DOHH2 (cell line): ENCODE results near the gene TMEM214.

ENCODE experiments used
- H3F3A ChIP-seq: fragments of 200-600 bp; sonication (generic), shearing (Covaris generic); 2 replicates; pipeline ENCODE4 v1.6.0; 2016; ENCODE audit warnings: antibody characterized with exemption, mild to moderate bottlenecking; ENCODE audit not compliant: control insufficient read depth, insufficient read depth
- H3K27ac ChIP-seq: fragments of 200-600 bp; sonication (generic); 2 replicates; pipeline ENCODE4 v1.5.1; 2014; ENCODE audit warnings: low read depth, mild to moderate bottlenecking, low read length, moderate library complexity
- H3K27me3 ChIP-seq: fragments of 200-600 bp; sonication (generic); 2 replicates; pipeline ENCODE4 v1.6.1; 2014; ENCODE audit warnings: mild to moderate bottlenecking, low read length, mixed read lengths; ENCODE audit not compliant: control insufficient read depth
- H3K36me3 ChIP-seq: fragments of 200-600 bp; sonication (generic); 2 replicates; pipeline ENCODE4 v1.6.1; 2014; ENCODE audit warnings: mild to moderate bottlenecking, low read length, moderate library complexity, mixed read lengths; ENCODE audit not compliant: control insufficient read depth
- H3K4me1 ChIP-seq: fragments of 200-600 bp; sonication (generic); 2 replicates; pipeline ENCODE4 v1.6.1; 2014; ENCODE audit warnings: mild to moderate bottlenecking, low read length, mixed read lengths; ENCODE audit not compliant: control insufficient read depth
- H3K4me2 ChIP-seq: fragments of 200-600 bp; sonication (generic); 2 replicates; pipeline ENCODE4 v1.6.0; 2014; ENCODE audit warnings: mild to moderate bottlenecking, low read length, moderate library complexity
- H3K4me3 ChIP-seq: fragments of 200-600 bp; sonication (generic); 2 replicates; pipeline ENCODE4 v1.5.1; 2014; ENCODE audit warnings: mild to moderate bottlenecking, low read length, mixed read lengths
- H3K79me2 ChIP-seq: fragments of 200-600 bp; sonication (generic); 2 replicates; pipeline ENCODE4 v1.6.1; 2014; ENCODE audit warnings: mild to moderate bottlenecking, low read length, mixed read lengths; ENCODE audit not compliant: control insufficient read depth
- H3K9me2 ChIP-seq: fragments of 200-600 bp; sonication (generic); replicated peaks from 2 replicates; pipeline ENCODE4 v1.6.1; 2014; ENCODE audit warnings: mild to moderate bottlenecking, low read length, mixed read lengths; ENCODE audit not compliant: control insufficient read depth
- H3K9me3 ChIP-seq: fragments of 200-600 bp; sonication (generic); 2 replicates; pipeline ENCODE4 v1.6.1; 2014; ENCODE audit warnings: antibody characterized with exemption, low read length, mixed read lengths; ENCODE audit not compliant: control insufficient read depth, insufficient read depth
- H4K20me1 ChIP-seq: fragments of 200-600 bp; sonication (generic); 2 replicates; pipeline ENCODE4 v1.6.0; 2014; ENCODE audit warnings: low read depth, mild to moderate bottlenecking, antibody characterized with exemption, low read length, moderate library complexity; ENCODE audit not compliant: control insufficient read depth, insufficient read depth
- CTCF ChIP-seq: fragments of 200-600 bp; sonication (generic); IDR thresholded peaks from one replicate; pipeline ENCODE4 v1.5.1; 2014; ENCODE audit warnings: antibody characterized with exemption, mild to moderate bottlenecking, low read depth, low read length; ENCODE audit not compliant: poor library complexity, severe bottlenecking
- EZH2phosphoT487 ChIP-seq: fragments of 200-600 bp; sonication (generic); IDR thresholded peaks from 2 replicates; pipeline ENCODE4 v1.6.1; 2017; ENCODE audit warnings: borderline replicate concordance, mild to moderate bottlenecking, antibody characterized with exemption, low read length, moderate library complexity, mixed read lengths

The TMEM214 gene

GRCh38 chr2:27060323-27060722, 27.6 kb downstream of the TMEM214 start:
- peaks cover 30% of the 10 kb centered on the region for H3K36me3 ChIP-seq
- TF ChIP-seq EZH2phosphoT487 (no peak), CTCF (no peak)
- H3K9me3 ChIP-seq: no peaks in the 10 kb centered on the region
- H3K4me1 ChIP-seq: no peaks in the 10 kb centered on the region
- no peak overlapping the region for H3K4me3 ChIP-seq
- no peaks in the 10 kb centered on the region for H3K27me3 ChIP-seq
- no peak overlapping the region for H3K27ac ChIP-seq
- no peaks in the 10 kb centered on the region for H3K9me2 ChIP-seq
- H4K20me1 ChIP-seq: no peaks in the 10 kb centered on the region
- no peak overlapping the region for H3K4me2 ChIP-seq
- H3K79me2 ChIP-seq: no peaks in the 10 kb centered on the region
- 0 out of 2 replicates have a peak, but pooled peaks cover 3% of the 10 kb centered on the region for H3F3A ChIP-seq

- no peaks in the 10 kb centered on the region for H4K20me1 ChIP-seq
- H3K4me2 ChIP-seq: no peak overlapping the region
- no peak overlapping the region for H3K27ac ChIP-seq
- no peak overlapping the region for H3K4me3 ChIP-seq
- H3K9me2 ChIP-seq: no peaks in the 10 kb centered on the region
- H3K36me3 ChIP-seq: peaks cover 40% of the 10 kb centered on the region
- H3F3A ChIP-seq: 0 out of 2 replicates have a peak, but pooled peaks cover 3% of the 10 kb centered on the region
- peaks cover 21% of the 10 kb centered on the region for H3K79me2 ChIP-seq
- no peaks in the 10 kb centered on the region for H3K9me3 ChIP-seq
- TF ChIP-seq CTCF: no peak
- TF ChIP-seq EZH2phosphoT487: no peak
- peaks cover 9% of the 10 kb centered on the region for H3K4me1 ChIP-seq
- H3K27me3 ChIP-seq: no peaks in the 10 kb centered on the region
Measured at GRCh38 chr2:27065128-27065527, 32.4 kb downstream of the TMEM214 start.

GRCh38 chr2:27067385-27067784, 34.6 kb downstream of the TMEM214 start:
- TF ChIP-seq CTCF (no peak), EZH2phosphoT487 (no peak)
- Histone ChIP-seq H3K4me2 (no peak overlapping the region), H3K4me3 (no peak overlapping the region), H4K20me1 (no peaks in the 10 kb centered on the region), H3K9me3 (no peaks in the 10 kb centered on the region), H3K9me2 (no peaks in the 10 kb centered on the region), H3K27ac (no peak overlapping the region), H3K4me1 (peaks cover 22% of the 10 kb centered on the region), H3F3A (0 out of 2 replicates have a peak, but pooled peaks cover 3% of the 10 kb centered on the region), H3K79me2 (peaks cover 34% of the 10 kb centered on the region), H3K36me3 (peaks cover 53% of the 10 kb centered on the region), H3K27me3 (no peaks in the 10 kb centered on the region)
